ENCODE measurements around the gene LMX1B.

Gene LMX1B

DNA sequence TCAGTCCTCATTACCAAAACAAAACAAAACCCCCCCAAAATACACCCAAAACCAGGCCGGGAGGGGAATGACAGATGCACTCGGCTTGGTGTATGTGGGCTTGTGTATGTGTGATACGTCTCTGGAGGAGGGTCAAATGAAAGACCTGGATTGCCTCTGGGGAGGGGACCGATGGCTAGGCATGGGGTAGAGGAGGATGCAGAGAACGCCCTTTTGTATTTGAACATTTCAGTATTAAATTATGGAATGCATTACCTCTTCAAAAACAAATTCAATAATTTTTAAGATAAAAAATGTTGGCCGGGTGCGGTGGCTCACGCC lies 61.4 kb downstream of the LMX1B start:
- H3K4me3 ChIP-seq (ENCODE audit: insufficient read depth, low read depth, low read length, poor library complexity, severe bottlenecking) = no peak overlapping the region
- no peak overlapping the region for H3K27ac ChIP-seq (ENCODE audit: insufficient read depth, low read length, poor library complexity, severe bottlenecking)
- H3K9me3 ChIP-seq (ENCODE audit: control insufficient read depth, low read length) = no peaks in the 10 kb centered on the region
- no peak for DNase-seq
- H3K27me3 ChIP-seq (replicated peaks; ENCODE audit: control insufficient read depth, insufficient read depth, low read length, poor library complexity, severe bottlenecking) = peaks cover 28% of the 10 kb centered on the region
- no peaks in the 10 kb centered on the region for H3K4me1 ChIP-seq (ENCODE audit: control insufficient read depth, insufficient read depth, low read length, poor library complexity, severe bottlenecking)
- no peaks in the 10 kb centered on the region for H3K36me3 ChIP-seq (ENCODE audit: control insufficient read depth, insufficient read depth, low read length)

DNA sequence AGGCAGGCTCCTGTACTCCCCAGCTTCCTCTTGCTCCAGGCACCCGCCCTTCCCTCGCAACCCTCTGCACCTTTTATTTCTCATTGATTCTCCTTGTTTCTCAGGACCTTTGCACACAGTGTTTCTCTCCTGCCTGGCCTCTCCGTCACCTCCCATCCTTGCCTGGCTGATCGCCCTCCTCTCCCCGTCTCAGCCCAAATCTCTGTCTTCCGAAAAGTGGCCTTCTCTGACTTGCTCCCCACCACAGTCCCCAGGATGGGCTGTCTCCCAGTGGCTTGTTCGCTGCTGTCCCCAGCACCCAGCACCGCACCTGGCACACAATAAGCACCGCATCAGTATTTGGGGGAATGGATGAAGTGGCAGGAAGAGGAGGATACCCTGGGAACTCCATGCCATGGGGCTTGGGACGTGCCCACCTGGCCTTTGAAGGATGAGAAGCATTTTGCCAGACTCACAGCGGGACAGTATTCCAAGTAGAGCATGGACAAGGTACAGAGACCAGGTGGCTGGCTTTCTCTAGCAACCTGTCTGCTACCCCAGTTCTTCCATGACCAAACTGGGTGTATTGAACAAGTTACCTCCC lies 62.5 kb downstream of the LMX1B start:
- Histone ChIP-seq H3K4me1 (ENCODE audit: control insufficient read depth, insufficient read depth, low read length, poor library complexity, severe bottlenecking) (no peaks in the 10 kb centered on the region), H3K27me3 (replicated peaks; ENCODE audit: control insufficient read depth, insufficient read depth, low read length, poor library complexity, severe bottlenecking) (peaks cover 28% of the 10 kb centered on the region), H3K9me3 (ENCODE audit: control insufficient read depth, low read length) (no peaks in the 10 kb centered on the region), H3K4me3 (ENCODE audit: insufficient read depth, low read depth, low read length, poor library complexity, severe bottlenecking) (no peak overlapping the region), H3K27ac (ENCODE audit: insufficient read depth, low read length, poor library complexity, severe bottlenecking) (no peak overlapping the region), H3K36me3 (ENCODE audit: control insufficient read depth, insufficient read depth, low read length) (no peaks in the 10 kb centered on the region)
- DNase-seq = no peak

DNA sequence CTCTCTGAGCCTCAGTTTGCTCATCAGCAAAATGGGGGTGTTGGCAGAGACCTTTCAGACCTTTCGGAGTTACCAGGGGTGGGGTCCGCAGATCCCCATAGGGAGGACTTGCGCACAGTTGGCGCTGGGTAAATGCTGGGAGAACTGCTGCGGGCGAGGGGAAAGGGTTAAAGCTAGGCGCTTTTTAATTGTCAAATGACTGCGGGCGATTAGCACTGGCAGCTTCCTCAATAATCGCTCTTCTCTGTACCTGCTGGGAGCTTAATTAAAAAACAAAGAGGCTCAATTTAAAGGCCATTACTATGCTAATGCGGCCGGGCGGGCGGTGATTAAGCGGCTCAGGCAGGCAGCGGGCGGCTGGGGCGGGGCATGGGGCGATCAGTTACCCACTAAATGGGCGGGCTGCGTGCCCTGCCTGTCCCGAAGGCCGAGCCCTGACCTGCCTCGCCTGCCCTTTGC lies 63.0 kb downstream of the LMX1B start:
- Histone ChIP-seq H3K9me3 (ENCODE audit: control insufficient read depth, low read length) (no peaks in the 10 kb centered on the region), H3K36me3 (ENCODE audit: control insufficient read depth, insufficient read depth, low read length) (no peaks in the 10 kb centered on the region), H3K4me3 (ENCODE audit: insufficient read depth, low read depth, low read length, poor library complexity, severe bottlenecking) (no peak overlapping the region), H3K4me1 (ENCODE audit: control insufficient read depth, insufficient read depth, low read length, poor library complexity, severe bottlenecking) (no peaks in the 10 kb centered on the region), H3K27ac (ENCODE audit: insufficient read depth, low read length, poor library complexity, severe bottlenecking) (no peak overlapping the region), H3K27me3 (replicated peaks; ENCODE audit: control insufficient read depth, insufficient read depth, low read length, poor library complexity, severe bottlenecking) (peaks cover 28% of the 10 kb centered on the region)
- DNase-seq = no peak

DNA sequence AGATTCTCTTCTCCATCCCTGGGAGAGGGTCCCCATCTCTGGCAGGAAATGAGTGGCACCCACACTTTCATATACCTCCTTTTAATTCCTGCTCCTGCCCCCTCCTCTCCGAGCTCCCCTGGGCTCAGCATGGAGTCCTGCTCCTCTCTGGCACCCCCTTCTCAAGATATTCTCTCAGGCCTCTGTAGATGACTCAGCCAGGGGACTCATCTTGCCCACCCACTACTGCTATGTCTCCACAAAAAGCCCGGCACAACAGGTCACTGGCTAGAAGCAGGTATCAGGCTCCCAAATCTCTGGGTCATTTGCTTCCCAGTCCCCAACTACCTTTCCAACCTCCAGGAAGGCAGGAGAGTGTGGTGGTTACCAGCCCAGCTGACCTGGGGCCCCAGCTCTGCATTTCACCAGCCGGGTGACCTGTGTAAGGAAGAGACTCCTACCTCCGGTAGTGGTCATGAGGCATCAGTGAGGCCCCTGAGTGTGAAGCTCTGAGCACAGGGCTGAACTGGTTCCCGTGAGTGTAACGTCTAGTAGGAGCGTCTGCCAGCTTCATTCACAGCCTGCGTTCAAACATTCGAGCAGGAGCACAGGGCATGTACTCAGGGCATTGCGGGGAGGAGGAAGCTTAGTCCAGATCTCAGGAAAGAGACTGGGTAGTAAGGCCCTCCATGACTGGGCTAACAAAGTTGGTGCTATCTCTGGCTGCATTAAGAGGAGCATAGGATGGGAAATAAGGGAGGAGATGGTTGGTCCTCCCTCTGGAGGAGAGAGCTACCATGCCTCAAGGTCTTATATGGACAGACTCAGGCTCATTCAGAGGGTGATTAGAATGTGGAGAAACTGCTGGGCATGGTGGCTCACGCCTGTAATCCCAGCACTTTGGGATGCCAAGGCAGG lies 63.7 kb downstream of the LMX1B start:
- no peaks in the 10 kb centered on the region for H3K4me1 ChIP-seq (ENCODE audit: control insufficient read depth, insufficient read depth, low read length, poor library complexity, severe bottlenecking)
- no peak overlapping the region for H3K27ac ChIP-seq (ENCODE audit: insufficient read depth, low read length, poor library complexity, severe bottlenecking)
- no peak for DNase-seq
- no peak overlapping the region for H3K4me3 ChIP-seq (ENCODE audit: insufficient read depth, low read depth, low read length, poor library complexity, severe bottlenecking)
- H3K27me3 ChIP-seq (replicated peaks; ENCODE audit: control insufficient read depth, insufficient read depth, low read length, poor library complexity, severe bottlenecking) = peaks cover 32% of the 10 kb centered on the region
- no peaks in the 10 kb centered on the region for H3K9me3 ChIP-seq (ENCODE audit: control insufficient read depth, low read length)
- H3K36me3 ChIP-seq (ENCODE audit: control insufficient read depth, insufficient read depth, low read length) = no peaks in the 10 kb centered on the region

DNA sequence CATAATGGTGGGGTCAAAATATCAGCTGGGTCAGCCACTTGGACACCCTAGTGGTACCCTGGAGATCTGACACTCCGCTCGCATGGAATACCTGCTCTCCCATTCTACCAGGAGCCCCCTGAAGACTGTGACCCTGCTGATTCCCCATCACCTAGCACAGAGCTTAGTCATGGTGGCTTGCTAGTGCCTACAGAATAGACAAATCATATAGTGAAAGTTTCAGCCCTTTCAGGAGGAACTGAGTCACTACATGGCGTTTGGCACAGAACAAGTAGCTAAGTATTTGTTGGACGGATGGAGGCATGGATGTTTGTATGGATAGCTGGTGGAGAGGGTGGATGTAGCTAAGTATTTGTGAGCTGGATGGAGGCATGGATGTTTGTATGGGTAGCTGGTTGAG lies 65.3 kb downstream of the LMX1B start:
- H3K4me3 ChIP-seq (ENCODE audit: insufficient read depth, low read depth, low read length, poor library complexity, severe bottlenecking) = no peak overlapping the region
- H3K27me3 ChIP-seq (replicated peaks; ENCODE audit: control insufficient read depth, insufficient read depth, low read length, poor library complexity, severe bottlenecking) = peaks cover 26% of the 10 kb centered on the region
- H3K9me3 ChIP-seq (ENCODE audit: control insufficient read depth, low read length) = no peaks in the 10 kb centered on the region
- H3K36me3 ChIP-seq (ENCODE audit: control insufficient read depth, insufficient read depth, low read length) = no peaks in the 10 kb centered on the region
- DNase-seq = no peak
- no peak overlapping the region for H3K27ac ChIP-seq (ENCODE audit: insufficient read depth, low read length, poor library complexity, severe bottlenecking)
- H3K4me1 ChIP-seq (ENCODE audit: control insufficient read depth, insufficient read depth, low read length, poor library complexity, severe bottlenecking) = no peaks in the 10 kb centered on the region

DNA sequence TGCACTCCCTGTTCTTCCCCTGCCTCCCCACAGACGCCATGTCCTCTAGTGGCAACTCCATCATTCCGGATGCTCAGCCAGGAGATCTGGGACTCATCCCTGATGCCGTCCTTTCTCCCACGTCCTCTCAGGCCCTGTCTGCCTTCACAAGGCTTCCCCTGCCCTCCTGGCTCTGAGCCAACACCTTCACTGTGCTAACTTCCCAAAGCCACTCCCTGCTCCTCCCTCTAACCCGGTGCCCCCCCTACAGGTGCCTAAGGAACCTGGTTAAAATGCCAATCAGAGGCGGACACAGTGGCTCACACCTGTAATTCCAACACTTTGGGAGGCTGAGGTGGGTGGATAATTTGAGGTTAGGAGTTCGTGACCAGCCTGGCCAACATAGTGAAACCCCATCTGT lies 67.6 kb downstream of the LMX1B start:
- DNase-seq = no peak
- Histone ChIP-seq H3K4me3 (ENCODE audit: insufficient read depth, low read depth, low read length, poor library complexity, severe bottlenecking) (no peak overlapping the region), H3K4me1 (ENCODE audit: control insufficient read depth, insufficient read depth, low read length, poor library complexity, severe bottlenecking) (no peaks in the 10 kb centered on the region), H3K27ac (ENCODE audit: insufficient read depth, low read length, poor library complexity, severe bottlenecking) (no peak overlapping the region), H3K36me3 (ENCODE audit: control insufficient read depth, insufficient read depth, low read length) (no peaks in the 10 kb centered on the region), H3K27me3 (replicated peaks; ENCODE audit: control insufficient read depth, insufficient read depth, low read length, poor library complexity, severe bottlenecking) (peaks cover 38% of the 10 kb centered on the region), H3K9me3 (ENCODE audit: control insufficient read depth, low read length) (no peaks in the 10 kb centered on the region)

DNA sequence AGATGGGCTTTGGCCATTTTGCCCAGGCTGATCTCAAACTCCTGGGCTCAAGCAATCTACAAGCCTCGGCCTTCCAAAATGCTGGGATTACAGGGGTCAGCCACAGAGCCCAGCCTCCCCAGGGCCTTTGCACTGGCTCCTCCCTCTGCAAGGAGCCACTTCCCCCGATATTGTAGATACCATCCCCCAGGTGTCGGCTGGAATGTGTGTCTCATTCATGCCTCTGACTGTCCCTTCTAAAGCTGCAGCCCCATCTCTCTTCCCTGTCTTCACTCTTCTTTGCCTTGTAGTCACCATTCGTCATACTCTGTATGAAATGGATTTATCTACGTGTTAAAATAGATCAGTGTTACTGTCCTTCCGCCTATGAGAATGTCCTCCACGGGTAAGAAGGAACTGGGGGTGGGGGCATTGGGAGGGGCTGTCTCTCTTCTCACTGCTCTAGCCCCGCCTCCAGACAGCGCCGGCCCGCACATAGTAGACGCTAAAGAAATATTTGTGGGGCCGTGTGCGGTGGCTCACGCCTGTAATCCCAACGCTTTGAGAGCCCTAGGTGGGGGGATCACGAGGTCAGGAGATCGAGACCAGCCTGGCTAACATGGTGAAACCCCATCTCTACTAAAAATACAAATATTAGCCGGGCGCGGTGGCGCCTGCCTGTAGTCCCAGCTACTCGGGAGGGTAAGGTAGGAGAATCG lies 68.5 kb downstream of the LMX1B start:
- Histone ChIP-seq H3K36me3 (ENCODE audit: control insufficient read depth, insufficient read depth, low read length) (no peaks in the 10 kb centered on the region), H3K27ac (ENCODE audit: insufficient read depth, low read length, poor library complexity, severe bottlenecking) (no peak overlapping the region), H3K9me3 (ENCODE audit: control insufficient read depth, low read length) (no peaks in the 10 kb centered on the region), H3K4me1 (ENCODE audit: control insufficient read depth, insufficient read depth, low read length, poor library complexity, severe bottlenecking) (no peaks in the 10 kb centered on the region), H3K4me3 (ENCODE audit: insufficient read depth, low read depth, low read length, poor library complexity, severe bottlenecking) (no peak overlapping the region), H3K27me3 (replicated peaks; ENCODE audit: control insufficient read depth, insufficient read depth, low read length, poor library complexity, severe bottlenecking) (peaks cover 35% of the 10 kb centered on the region)
- DNase-seq = no peak

DNA sequence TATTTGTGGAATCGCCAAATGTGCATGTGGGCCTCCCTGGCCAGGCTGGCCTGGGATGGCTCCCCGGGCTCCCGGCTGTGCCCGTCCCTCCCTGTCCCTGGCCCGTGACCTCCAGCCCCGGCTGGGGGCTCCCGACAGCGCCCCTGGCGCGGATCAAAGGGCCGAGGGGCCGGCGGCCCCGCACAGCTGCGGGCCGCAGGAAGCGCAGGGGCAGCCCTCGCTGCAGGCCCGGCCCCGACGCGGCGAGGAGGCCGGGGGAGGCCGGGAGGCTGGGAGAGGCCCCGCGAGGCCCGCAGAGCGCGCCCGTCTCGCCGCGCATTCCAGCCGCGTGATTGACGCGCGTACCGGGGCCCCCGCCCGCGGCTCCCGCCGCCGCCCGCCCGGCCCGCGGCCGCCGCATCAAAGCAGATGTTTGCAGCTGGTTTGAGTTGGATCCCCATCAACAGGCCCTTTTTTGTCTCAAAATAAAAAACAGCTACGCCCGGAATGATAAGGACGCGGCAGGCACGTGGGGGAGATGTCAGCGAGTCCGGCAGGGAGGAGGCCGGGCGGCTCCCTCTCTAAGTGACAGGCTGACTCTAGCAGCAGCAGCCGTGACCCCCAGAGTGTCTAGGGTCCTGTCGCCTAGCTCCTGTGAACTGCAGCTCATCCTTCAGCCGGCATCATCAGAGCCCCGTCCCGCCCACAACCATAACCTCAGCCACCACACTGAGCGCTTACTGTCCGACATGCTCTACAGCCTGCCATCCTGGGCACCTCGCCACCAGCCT lies 69.4 kb downstream of the LMX1B start:
- H3K36me3 ChIP-seq (ENCODE audit: control insufficient read depth, insufficient read depth, low read length) = no peaks in the 10 kb centered on the region

DNA sequence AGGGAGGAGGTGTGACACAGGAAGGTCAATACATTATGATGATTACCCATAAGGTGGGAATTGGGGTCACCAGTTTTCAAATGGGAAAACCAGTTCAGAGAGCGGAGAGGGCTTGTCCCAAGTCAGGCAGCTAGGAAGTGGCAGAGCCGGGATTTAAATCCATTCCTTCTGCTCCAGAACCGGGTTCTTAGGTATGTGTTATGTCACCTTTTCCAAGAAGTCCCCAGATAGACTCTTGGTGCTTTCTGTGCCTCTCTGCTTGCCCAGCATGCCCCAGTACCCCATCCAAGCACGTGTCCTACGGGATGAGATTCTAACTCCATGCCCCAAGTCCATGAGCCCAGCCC lies 69.9 kb downstream of the LMX1B start:
- no peak overlapping the region for H3K4me3 ChIP-seq (ENCODE audit: insufficient read depth, low read depth, low read length, poor library complexity, severe bottlenecking)
- H3K36me3 ChIP-seq (ENCODE audit: control insufficient read depth, insufficient read depth, low read length) = no peaks in the 10 kb centered on the region
- H3K9me3 ChIP-seq (ENCODE audit: control insufficient read depth, low read length) = no peaks in the 10 kb centered on the region
- peaks cover 34% of the 10 kb centered on the region for H3K27me3 ChIP-seq (replicated peaks; ENCODE audit: control insufficient read depth, insufficient read depth, low read length, poor library complexity, severe bottlenecking)
- no peak for DNase-seq
- H3K27ac ChIP-seq (ENCODE audit: insufficient read depth, low read length, poor library complexity, severe bottlenecking) = no peak overlapping the region
- H3K4me1 ChIP-seq (ENCODE audit: control insufficient read depth, insufficient read depth, low read length, poor library complexity, severe bottlenecking) = no peaks in the 10 kb centered on the region

More for the DNA sequence above, 69.4 kb downstream of the LMX1B start:
- Histone ChIP-seq H3K27me3 (replicated peaks; ENCODE audit: control insufficient read depth, insufficient read depth, low read length, poor library complexity, severe bottlenecking) (peaks cover 29% of the 10 kb centered on the region), H3K27ac (ENCODE audit: insufficient read depth, low read length, poor library complexity, severe bottlenecking) (no peak overlapping the region), H3K4me3 (ENCODE audit: insufficient read depth, low read depth, low read length, poor library complexity, severe bottlenecking) (no peak overlapping the region), H3K9me3 (ENCODE audit: control insufficient read depth, low read length) (no peaks in the 10 kb centered on the region), H3K4me1 (ENCODE audit: control insufficient read depth, insufficient read depth, low read length, poor library complexity, severe bottlenecking) (no peaks in the 10 kb centered on the region)
- no peak for DNase-seq

All from effector memory CD4-positive, alpha-beta T cell (primary cell).